HEK293T (cell line): ENCODE results near the gene WDR37.

ENCODE experiments used
- CTCF ChIA-PET: fragments of 350-600 bp; formaldehyde crosslinking; extraction: SDS; loops from one replicate; lab custom pipeline; 2021; ENCODE audit warnings: antibody characterized with exemption, inconsistent platforms; lab: Yijun Ruan, JAX
- POLR2A ChIA-PET: fragments of 350-600 bp; formaldehyde crosslinking; extraction: SDS; loops from one replicate; lab custom pipeline; 2020; ENCODE audit warnings: antibody characterized with exemption, inconsistent platforms; lab: Yijun Ruan, JAX
- DNase-seq: peaks from one replicate; pipeline ENCODE4 v3.0.0; 2012; ENCODE audit warnings: mixed read lengths; ENCODE audit errors: extremely low spot score
- ARNT ChIP-seq: fragments of 450-650 bp; IDR thresholded peaks from 2 replicates; pipeline ENCODE4 v1.6.1; 2017; ENCODE audit warnings: mild to moderate bottlenecking
- BHLHE40 ChIP-seq: fragments of 450-650 bp; IDR thresholded peaks from 2 replicates; pipeline ENCODE4 v1.6.1; 2016; ENCODE audit warnings: mild to moderate bottlenecking, moderate library complexity, borderline replicate concordance
- CTBP1 ChIP-seq: fragments of 450-650 bp; IDR thresholded peaks from 2 replicates; pipeline ENCODE4 v1.6.1; 2016; ENCODE audit warnings: borderline replicate concordance
- ELF4 ChIP-seq: fragments of 450-650 bp; IDR thresholded peaks from 2 replicates; pipeline ENCODE4 v1.6.1; 2017; ENCODE audit warnings: antibody characterized with exemption
- FOXA1 ChIP-seq: fragments of 450-650 bp; IDR thresholded peaks from 2 replicates; pipeline ENCODE4 v1.6.1; 2016; ENCODE audit warnings: mild to moderate bottlenecking
- FOXK2 ChIP-seq: fragments of 450-650 bp; IDR thresholded peaks from 2 replicates; pipeline ENCODE4 v1.6.1; 2016; ENCODE audit warnings: mild to moderate bottlenecking
- FOXM1 ChIP-seq: fragments of 450-650 bp; IDR thresholded peaks from 2 replicates; pipeline ENCODE4 v1.6.1; 2017; ENCODE audit warnings: mild to moderate bottlenecking, borderline replicate concordance
- HDGF ChIP-seq: fragments of 450-650 bp; IDR thresholded peaks from 2 replicates; pipeline ENCODE4 v1.6.1; 2017; ENCODE audit warnings: antibody characterized with exemption, borderline replicate concordance
- L3MBTL2 ChIP-seq: fragments of 450-650 bp; conservative IDR thresholded peaks from 2 replicates; pipeline ENCODE4 v1.6.1; 2016; ENCODE audit warnings: mild to moderate bottlenecking
- LEF1 ChIP-seq: fragments of 450-650 bp; IDR thresholded peaks from 2 replicates; pipeline ENCODE4 v1.6.1; 2017; ENCODE audit warnings: mild to moderate bottlenecking, borderline replicate concordance
- NFRKB ChIP-seq: fragments of 450-650 bp; IDR thresholded peaks from 2 replicates; pipeline ENCODE4 v1.6.1; 2016; ENCODE audit warnings: mild to moderate bottlenecking, moderate library complexity
- SP1 ChIP-seq: fragments of 450-650 bp; IDR thresholded peaks from 2 replicates; pipeline ENCODE4 v1.6.1; 2017
- SUZ12 ChIP-seq: fragments of 450-650 bp; IDR thresholded peaks from 2 replicates; pipeline ENCODE4 v1.6.1; 2016; ENCODE audit warnings: mild to moderate bottlenecking
- TARDBP ChIP-seq: fragments of 450-650 bp; IDR thresholded peaks from 2 replicates; pipeline ENCODE4 v1.6.1; 2016
- ZNF384 ChIP-seq: fragments of 450-650 bp; IDR thresholded peaks from 2 replicates; pipeline ENCODE4 v1.6.1; 2016
- TF ChIP-seq, protein P1 (sequence below): fragments of 450-650 bp; IDR thresholded peaks from 2 replicates; pipeline ENCODE4 v1.6.1; 2016

WDR37 gene

DNA sequence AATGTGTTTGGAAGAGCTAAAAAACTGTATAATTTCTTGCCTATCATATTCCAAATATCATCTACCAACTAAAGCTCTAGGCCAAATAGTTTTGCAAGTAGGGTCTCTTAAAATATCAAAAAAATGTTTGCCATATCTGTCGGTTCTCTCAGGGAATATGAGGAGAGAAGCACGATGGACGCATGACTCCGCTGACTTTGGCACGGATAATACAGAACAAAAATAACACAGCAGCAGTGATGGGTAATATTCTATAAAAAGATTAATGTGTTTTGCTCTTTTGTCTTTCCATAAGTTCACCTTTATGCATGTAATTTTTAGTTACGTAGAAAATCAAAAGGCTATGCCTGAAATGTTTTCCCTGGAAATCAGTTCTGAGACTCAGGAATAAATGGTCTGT is 29.6 kb upstream of the WDR37 start:
- DNase-seq: no peak
- TF ChIP-seq NFRKB (no peak), ELF4 (no peak), ARNT (no peak), FOXK2 (no peak), CTBP1 (no peak), L3MBTL2 (no peak), FOXA1 (no peak), SUZ12 (no peak), ZNF384 (no peak), HDGF (no peak), BHLHE40 (no peak), FOXM1 (no peak), TARDBP (no peak), SP1 (no peak), LEF1 (no peak)
- TF ChIP-seq, protein P1, sequence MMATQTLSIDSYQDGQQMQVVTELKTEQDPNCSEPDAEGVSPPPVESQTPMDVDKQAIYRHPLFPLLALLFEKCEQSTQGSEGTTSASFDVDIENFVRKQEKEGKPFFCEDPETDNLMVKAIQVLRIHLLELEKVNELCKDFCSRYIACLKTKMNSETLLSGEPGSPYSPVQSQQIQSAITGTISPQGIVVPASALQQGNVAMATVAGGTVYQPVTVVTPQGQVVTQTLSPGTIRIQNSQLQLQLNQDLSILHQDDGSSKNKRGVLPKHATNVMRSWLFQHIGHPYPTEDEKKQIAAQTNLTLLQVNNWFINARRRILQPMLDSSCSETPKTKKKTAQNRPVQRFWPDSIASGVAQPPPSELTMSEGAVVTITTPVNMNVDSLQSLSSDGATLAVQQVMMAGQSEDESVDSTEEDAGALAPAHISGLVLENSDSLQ: no peak
- ChIA-PET CTCF (no interaction called here), POLR2A (no interaction called here)

DNA sequence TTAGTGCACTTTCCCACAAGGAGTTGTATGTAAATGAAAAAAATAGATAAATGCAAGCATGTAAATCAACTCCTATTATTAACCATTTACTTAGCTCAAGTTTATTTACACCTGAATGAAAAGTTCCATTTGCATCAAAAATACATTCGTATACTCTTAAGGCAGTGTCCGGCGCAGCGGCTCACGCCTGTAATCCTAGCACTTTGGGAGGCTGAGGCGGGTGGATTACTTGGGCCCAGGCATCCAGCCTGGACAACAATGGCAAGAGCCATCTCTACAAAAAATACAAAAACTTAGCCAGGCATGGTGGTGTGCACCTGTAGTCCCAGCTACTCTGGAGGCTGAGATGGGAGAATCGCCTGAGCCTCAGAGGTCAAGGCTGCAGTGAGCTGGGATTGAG is 26.3 kb upstream of the WDR37 start:
- ChIA-PET CTCF (interaction anchor here (0.6 kb wide), 1 partner anchor 223 kb away, joined by 3 read pairs; no protein-coding TSS in a partner anchor), POLR2A (no interaction called here)
- TF ChIP-seq SUZ12 (no peak), FOXM1 (no peak), TARDBP (no peak), SP1 (no peak), LEF1 (no peak), ZNF384 (no peak), FOXA1 (no peak), FOXK2 (no peak), ARNT (no peak), ELF4 (no peak), L3MBTL2 (no peak), HDGF (no peak)
- DNase-seq: no peak

DNA sequence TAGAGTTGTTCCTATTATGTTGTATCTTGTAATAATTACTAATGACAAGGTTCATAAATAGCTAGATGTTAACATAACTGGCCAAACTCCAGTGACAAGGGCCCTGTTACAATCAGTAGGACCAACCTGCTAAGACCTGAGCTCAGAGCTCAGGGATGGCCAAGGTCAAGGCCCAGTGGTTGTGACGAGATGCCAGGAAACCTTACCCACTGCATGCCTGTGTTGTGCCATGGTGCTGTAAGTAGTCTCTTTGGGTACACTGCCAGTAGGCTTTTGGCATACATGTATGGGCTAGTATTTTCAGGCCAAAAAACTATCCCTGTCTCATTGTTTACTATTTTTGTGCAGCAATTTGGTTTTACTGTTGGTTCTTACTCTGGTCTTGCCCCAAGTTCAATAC is 22.6 kb upstream of the WDR37 start:
- no peak for DNase-seq
- TF ChIP-seq NFRKB: no peak
- no peak for TF ChIP-seq ARNT
- TF ChIP-seq, protein P1: no peak
- TF ChIP-seq FOXM1: no peak
- TF ChIP-seq SUZ12: no peak
- no peak for TF ChIP-seq ZNF384
- no peak for TF ChIP-seq ELF4
- TF ChIP-seq TARDBP: no peak
- POLR2A ChIA-PET: interaction anchor here (3.2 kb wide), 1 partner anchor 15 kb away, joined by 12 read pairs; the partner anchor contains the start of gene IDI1

DNA sequence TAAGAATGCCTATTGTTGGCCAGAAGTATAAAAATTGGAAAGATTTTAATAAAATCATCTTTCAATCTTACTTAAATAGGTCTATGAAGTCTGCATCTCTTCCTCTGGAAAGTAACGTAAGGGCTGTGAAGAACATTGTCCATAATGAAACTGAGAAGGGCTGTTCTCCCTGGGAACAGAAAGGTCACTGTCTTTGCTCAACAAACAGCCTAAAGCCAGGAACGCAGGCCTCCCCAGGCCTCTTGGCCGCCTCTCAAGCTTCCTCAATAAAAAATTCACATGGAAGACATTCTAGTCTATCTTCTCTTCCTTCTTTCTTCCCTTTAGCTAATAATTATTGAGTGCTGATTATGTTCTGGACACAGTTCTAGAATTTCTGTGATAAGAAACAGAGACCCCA is 21.4 kb upstream of the WDR37 start:
- TF ChIP-seq ARNT: no peak
- TF ChIP-seq L3MBTL2: no peak
- TF ChIP-seq BHLHE40: no peak
- TF ChIP-seq ZNF384: no peak
- no peak for TF ChIP-seq FOXK2
- ChIA-PET POLR2A (interaction anchor here (3.2 kb wide), 1 partner anchor 14 kb away, joined by 12 read pairs; the partner anchor contains the start of gene IDI1), CTCF (no interaction called here)
- no peak for DNase-seq

More for the DNA sequence above, 22.6 kb upstream of the WDR37 start:
- CTCF ChIA-PET: no interaction called here

DNA sequence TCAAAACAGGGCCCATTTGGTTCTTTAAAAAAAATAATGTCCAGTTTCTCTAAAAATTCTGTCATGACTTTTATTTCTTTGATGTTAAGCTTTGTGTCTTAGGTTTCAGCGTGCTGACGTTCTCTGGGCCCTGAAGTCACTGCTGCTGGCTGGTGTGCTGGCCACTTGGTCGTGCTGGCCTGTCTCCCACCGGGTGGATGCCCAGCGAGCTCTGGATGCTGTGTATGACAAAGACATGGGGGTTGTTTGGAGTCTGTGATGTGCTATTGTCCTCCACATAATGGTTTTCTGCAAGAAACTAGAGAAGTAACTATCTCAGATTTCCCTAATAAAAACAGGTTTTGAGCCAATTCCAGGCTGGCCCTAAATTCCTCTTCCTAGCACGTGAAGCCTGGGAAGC is 21.0 kb upstream of the WDR37 start:
- CTCF ChIA-PET: no interaction called here
- DNase-seq: no peak
- TF ChIP-seq TARDBP (no peak), FOXM1 (no peak), BHLHE40 (no peak), FOXA1 (no peak), FOXK2 (no peak), ZNF384 (no peak), SP1 (no peak), ELF4 (no peak), NFRKB (no peak), SUZ12 (no peak), HDGF (no peak), L3MBTL2 (no peak), ARNT (no peak), LEF1 (no peak), CTBP1 (no peak)
- TF ChIP-seq, protein P1: no peak
- POLR2A ChIA-PET: interaction anchor here (0.7 to 3.2 kb wide), 2 partner anchors 13 to 14 kb away, joined by 3 to 12 read pairs; partner anchors contain the start of gene IDI1

DNA sequence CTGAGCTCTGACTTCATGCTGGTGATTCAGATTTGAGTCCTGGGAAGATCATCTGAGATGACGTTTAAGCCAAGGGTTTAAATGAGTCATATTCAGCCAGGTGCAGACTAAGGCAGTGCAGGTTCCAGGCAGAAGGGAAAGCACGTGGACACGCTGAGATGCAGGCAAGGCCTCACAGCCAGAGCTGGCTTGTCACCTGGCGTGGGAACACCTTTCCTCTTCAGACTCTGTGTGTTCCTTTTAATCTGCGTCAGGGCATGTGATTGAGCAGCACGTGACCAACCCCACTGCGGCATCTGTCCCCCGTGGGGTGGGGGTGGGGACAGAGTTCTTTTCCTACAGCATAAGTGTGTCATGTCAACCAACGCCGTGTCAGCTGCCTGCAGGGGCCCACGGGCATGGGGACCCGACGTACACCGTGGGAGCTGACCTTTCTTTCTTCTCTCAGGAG is 19.8 kb upstream of the WDR37 start:
- TF ChIP-seq SP1 (no peak), SUZ12 (no peak), LEF1 (no peak), ZNF384 (no peak), FOXM1 (no peak), TARDBP (no peak)
- TF ChIP-seq, protein P1: no peak
- CTCF ChIA-PET: no interaction called here
- POLR2A ChIA-PET: interaction anchor here (1.0 to 3.2 kb wide), 2 partner anchors 8 to 13 kb away, joined by 3 to 12 read pairs; partner anchors contain the start of gene IDI1
- no peak for DNase-seq
